ENCODE measurements around the gene OIT3.
"Not testable (repeated sequence)": the region's sequence is repeated elsewhere in the genome, so short reads cannot be mapped to it uniquely, and the experiment has no call there.

OIT3 gene

GRCh38 chr10:72893136-72893798, at the start of gene OIT3:
Gene OIT3 (plus strand): TSS chr10:72893739. CDS start chr10:72893799, 60 bp downstream.
- no peak for DNase-seq

GRCh38 chr10:72846238-72846637, 47.3 kb upstream of the OIT3 start:
- DNase-seq, result no peak

- no peak for DNase-seq
Observed at GRCh38 chr10:72847681-72848080, 45.9 kb upstream of the OIT3 start.

- DNase-seq, result no peak
Observed at GRCh38 chr10:72850861-72851260, 42.7 kb upstream of the OIT3 start.

- DNase-seq, result no peak
Observed at GRCh38 chr10:72851509-72851908, 42.0 kb upstream of the OIT3 start.

GRCh38 chr10:72852508-72852907, 41.0 kb upstream of the OIT3 start:
- DNase-seq, result no peak

- DNase-seq, result no peak
Observed at GRCh38 chr10:72855129-72855528, 38.4 kb upstream of the OIT3 start.

GRCh38 chr10:72855790-72856189, 37.7 kb upstream of the OIT3 start:
- no peak for DNase-seq

GRCh38 chr10:72858067-72858466, 35.5 kb upstream of the OIT3 start:
- no peak for DNase-seq

- no peak for DNase-seq
Observed at GRCh38 chr10:72862957-72863356, 30.6 kb upstream of the OIT3 start.

GRCh38 chr10:72875250-72876055, 18.1 kb upstream of the OIT3 start:
- DNase-seq, result peak; percentile 4

- DNase-seq, result no peak
Observed at GRCh38 chr10:72879245-72879644, 14.3 kb upstream of the OIT3 start.

GRCh38 chr10:72881291-72881690, 12.2 kb upstream of the OIT3 start:
- no peak for DNase-seq

GRCh38 chr10:72883861-72884260, 9.7 kb upstream of the OIT3 start:
- no peak for DNase-seq

- no peak for DNase-seq
Observed at GRCh38 chr10:72885953-72886352, 7.6 kb upstream of the OIT3 start.

GRCh38 chr10:72886621-72887020, 6.9 kb upstream of the OIT3 start:
- no peak for DNase-seq

- DNase-seq, result no peak
Observed at GRCh38 chr10:72887043-72887442, 6.5 kb upstream of the OIT3 start.

- no peak for DNase-seq
Observed at GRCh38 chr10:72888151-72888638, 5.3 kb upstream of the OIT3 start.

- DNase-seq, result peak; percentile 45
Observed at GRCh38 chr10:72889391-72889831, 4.1 kb upstream of the OIT3 start.

GRCh38 chr10:72890086-72890485, 3.5 kb upstream of the OIT3 start:
- DNase-seq, result no peak

- DNase-seq, result no peak
Observed at GRCh38 chr10:72895236-72895850, 1.8 kb downstream of the OIT3 start.

- no peak for DNase-seq
Observed at GRCh38 chr10:72898616-72899015, 5.1 kb downstream of the OIT3 start.

- DNase-seq, result no peak
Observed at GRCh38 chr10:72899545-72899944, 6.0 kb downstream of the OIT3 start.

- not testable (repeated sequence) for DNase-seq
Observed at GRCh38 chr10:72903941-72904446, 10.5 kb downstream of the OIT3 start.
